Measurements from ENCODE around the gene AKT3. TPM values are rescaled to one million over a fixed set of nuclear protein-coding genes. Genes with fewer than 3 reads are reported as not detected.

The AKT3 gene
- total and polyA plus RNA-seq, 2 donors (not counting 1 experiment from before 2014, with no cell fraction given): 37.8 to 42.0 TPM

DNA sequence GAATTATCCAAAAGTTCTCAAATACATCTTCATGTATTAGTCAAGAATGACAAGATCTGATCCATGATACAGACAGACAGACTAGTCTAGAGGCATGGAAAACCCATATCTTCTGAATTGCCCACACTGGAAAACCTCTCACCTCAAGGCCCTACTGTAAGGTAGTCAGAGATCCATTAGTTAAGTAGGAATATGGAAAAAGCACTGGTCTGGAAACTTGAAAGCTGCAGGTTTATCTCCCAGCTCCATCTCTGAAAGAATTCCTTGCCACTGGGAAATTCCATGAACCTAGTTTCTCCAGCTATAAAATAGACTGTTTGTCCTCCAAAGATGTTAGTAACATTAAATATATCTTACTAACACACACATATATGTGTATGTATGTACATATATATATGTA is 169.2 kb downstream of the AKT3 start:
- TF ChIP-seq EZH2 (IDR thresholded peaks at IDR 0.05; ENCODE audit: low read length, missing control alignments): no peak
- no peak for TF ChIP-seq CTCF (conservative IDR thresholded peaks at IDR 0.05 in 1 of 2, IDR thresholded peaks at IDR 0.05 in 1 of 2; ENCODE audit: low read depth in 1 of 2, low read length in 2 of 2)
- Histone ChIP-seq H3K27me3 (ENCODE audit: control insufficient read depth, insufficient read depth, low read length) (no peaks in the 10 kb centered on the region), H3K27ac (ENCODE audit: insufficient read depth, low read length) (no peak overlapping the region), H3K9me3 (ENCODE audit: control insufficient read depth, insufficient read depth, low read depth, low read length) (no peaks in the 10 kb centered on the region), H3K4me1 (ENCODE audit: control insufficient read depth, extremely low read depth, insufficient read depth, low read length) (no peaks in the 10 kb centered on the region), H3K79me2 (ENCODE audit: control insufficient read depth, insufficient read depth, low read length) (no peaks in the 10 kb centered on the region), H3K9ac (ENCODE audit: insufficient read depth, low read length) (no peak overlapping the region), H2AFZ (ENCODE audit: low read length) (no peak overlapping the region), H3K4me2 (ENCODE audit: extremely low read depth, insufficient read depth, low read length) (no peak overlapping the region), H4K20me1 (ENCODE audit: control insufficient read depth, extremely low read depth, insufficient read depth, low read length) (no peaks in the 10 kb centered on the region), H3K36me3 (ENCODE audit: control insufficient read depth, insufficient read depth, low read length) (no peaks in the 10 kb centered on the region), H3K4me3 (replicated peaks in 1 of 4; ENCODE audit: control extremely low read depth in 1 of 4, insufficient read depth in 1 of 4, low read depth in 3 of 4, low read length in 4 of 4) (no peak overlapping the region)
- peak in 1 of 2 donors; percentile 17 for DNase-seq (ENCODE audit: low read depth in 2 of 2)

DNA sequence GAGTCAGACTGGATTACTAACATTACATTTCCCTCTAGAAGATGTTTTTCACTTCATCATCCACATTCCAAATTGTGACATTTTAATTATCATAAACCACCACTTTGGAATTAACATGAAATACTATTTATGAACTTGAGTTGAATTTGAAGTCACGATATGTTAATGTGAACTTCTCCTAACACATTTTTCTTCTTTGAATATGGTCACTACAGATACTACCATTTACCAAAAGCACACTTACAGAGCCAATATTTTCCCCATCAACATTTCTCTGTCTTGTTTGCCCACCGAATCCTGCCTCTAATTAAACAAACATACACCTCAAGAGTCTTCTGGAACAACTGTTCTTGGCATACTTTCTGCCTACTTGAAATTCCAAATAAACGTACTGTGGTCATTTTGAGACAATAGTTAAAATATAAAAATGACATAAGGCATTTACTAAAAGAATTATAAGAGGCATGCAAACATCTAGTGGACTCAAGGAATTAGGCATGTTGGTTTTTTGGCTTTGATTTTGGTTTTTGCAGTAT is 177.4 kb downstream of the AKT3 start:
- Histone ChIP-seq H3K4me3 (replicated peaks in 1 of 4; ENCODE audit: control extremely low read depth in 1 of 4, insufficient read depth in 1 of 4, low read depth in 3 of 4, low read length in 4 of 4) (no peak overlapping the region), H3K9ac (ENCODE audit: insufficient read depth, low read length) (no peak overlapping the region), H3K27me3 (ENCODE audit: control insufficient read depth, insufficient read depth, low read length) (no peaks in the 10 kb centered on the region), H3K27ac (ENCODE audit: insufficient read depth, low read length) (no peak overlapping the region), H2AFZ (ENCODE audit: low read length) (no peak overlapping the region), H3K4me2 (ENCODE audit: extremely low read depth, insufficient read depth, low read length) (no peak overlapping the region), H3K9me3 (ENCODE audit: control insufficient read depth, insufficient read depth, low read depth, low read length) (no peaks in the 10 kb centered on the region), H3K79me2 (ENCODE audit: control insufficient read depth, insufficient read depth, low read length) (no peaks in the 10 kb centered on the region), H3K4me1 (ENCODE audit: control insufficient read depth, extremely low read depth, insufficient read depth, low read length) (no peaks in the 10 kb centered on the region), H3K36me3 (ENCODE audit: control insufficient read depth, insufficient read depth, low read length) (no peaks in the 10 kb centered on the region), H4K20me1 (ENCODE audit: control insufficient read depth, extremely low read depth, insufficient read depth, low read length) (no peaks in the 10 kb centered on the region)
- peak in 1 of 2 donors; percentile 55 for DNase-seq (ENCODE audit: low read depth in 2 of 2)
- TF ChIP-seq CTCF (conservative IDR thresholded peaks at IDR 0.05 in 1 of 2, IDR thresholded peaks at IDR 0.05 in 1 of 2; ENCODE audit: low read depth in 1 of 2, low read length in 2 of 2): no peak
- TF ChIP-seq EZH2 (IDR thresholded peaks at IDR 0.05; ENCODE audit: low read length, missing control alignments): no peak

DNA sequence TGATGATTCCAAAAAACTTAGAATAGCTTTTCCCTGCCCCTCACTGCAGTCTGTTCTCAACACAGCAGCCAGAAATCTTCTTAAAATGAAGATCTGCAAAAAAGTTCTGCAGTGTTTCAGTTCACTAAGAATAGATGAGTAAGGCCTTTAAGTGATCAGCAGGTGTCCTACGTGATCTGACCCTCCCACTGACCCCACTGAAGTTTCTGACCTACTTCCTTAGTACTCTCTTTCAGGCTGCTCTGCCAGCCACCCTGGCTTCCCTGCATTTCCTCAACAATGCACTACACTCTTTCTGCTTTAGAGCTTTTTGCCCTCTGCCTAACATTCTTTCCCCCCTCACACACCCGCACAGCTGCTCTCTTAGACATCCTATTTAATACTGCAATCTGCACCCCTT is 182.5 kb downstream of the AKT3 start:
- Histone ChIP-seq H3K9me3 (ENCODE audit: control insufficient read depth, insufficient read depth, low read depth, low read length) (no peaks in the 10 kb centered on the region), H3K36me3 (ENCODE audit: control insufficient read depth, insufficient read depth, low read length) (no peaks in the 10 kb centered on the region), H3K4me2 (ENCODE audit: extremely low read depth, insufficient read depth, low read length) (no peak overlapping the region), H2AFZ (ENCODE audit: low read length) (no peak overlapping the region), H3K4me3 (replicated peaks in 1 of 4; ENCODE audit: control extremely low read depth in 1 of 4, insufficient read depth in 1 of 4, low read depth in 3 of 4, low read length in 4 of 4) (no peak overlapping the region), H3K27me3 (ENCODE audit: control insufficient read depth, insufficient read depth, low read length) (no peaks in the 10 kb centered on the region), H3K27ac (ENCODE audit: insufficient read depth, low read length) (no peak overlapping the region), H3K4me1 (ENCODE audit: control insufficient read depth, extremely low read depth, insufficient read depth, low read length) (no peaks in the 10 kb centered on the region), H3K79me2 (ENCODE audit: control insufficient read depth, insufficient read depth, low read length) (no peaks in the 10 kb centered on the region), H3K9ac (ENCODE audit: insufficient read depth, low read length) (no peak overlapping the region), H4K20me1 (ENCODE audit: control insufficient read depth, extremely low read depth, insufficient read depth, low read length) (no peaks in the 10 kb centered on the region)
- DNase-seq (ENCODE audit: low read depth in 2 of 2): no peak
- no peak for TF ChIP-seq CTCF (conservative IDR thresholded peaks at IDR 0.05 in 1 of 2, IDR thresholded peaks at IDR 0.05 in 1 of 2; ENCODE audit: low read depth in 1 of 2, low read length in 2 of 2)
- no peak for TF ChIP-seq EZH2 (IDR thresholded peaks at IDR 0.05; ENCODE audit: low read length, missing control alignments)

Data from fibroblast of lung (primary cell).